Neutrophil (primary cell): Measurements from ENCODE around the gene CREBBP.

Experiments
- H3K27ac ChIP-seq: fragments of 200-600 bp; sonication (generic); 2 replicates; pipeline ENCODE4 v1.5.1; 2016; ENCODE audit warnings: mild to moderate bottlenecking, moderate library complexity
- H3K27me3 ChIP-seq: fragments of 200-600 bp; sonication (generic); 2 replicates; pipeline ENCODE4 v1.6.0; 2016; ENCODE audit warnings: mild to moderate bottlenecking
- H3K36me3 ChIP-seq: fragments of 200-600 bp; sonication (generic); 2 replicates; pipeline ENCODE4 v1.5.1; 2017
- H3K4me1 ChIP-seq, 2 experiments: fragments of 200-600 bp in 1 of 2; sonication (generic) in 1 of 2; 1 replicate in 1 of 2; 2 replicates in 1 of 2; pipeline versions ENCODE4 v1.5.1 to v1.6.1; 2013 to 2016; ENCODE audit warnings: low read depth in 1 of 2, low read length in 1 of 2, mild to moderate bottlenecking in 1 of 2, moderate library complexity in 1 of 2; ENCODE audit not compliant: control insufficient read depth in 1 of 2, insufficient read depth in 1 of 2
- H3K4me3 ChIP-seq, 2 experiments: fragments of 200-600 bp in 1 of 2; sonication (generic) in 1 of 2; 1 replicate in 1 of 2; 2 replicates in 1 of 2; pipeline ENCODE4 v1.5.1; 2013 to 2016; ENCODE audit warnings: low read depth in 1 of 2, low read length in 1 of 2, mild to moderate bottlenecking in 1 of 2, moderate library complexity in 1 of 2
- H3K9me3 ChIP-seq: fragments of 200-600 bp; sonication (generic); 2 replicates; pipeline ENCODE4 v1.5.1; 2016
- TF ChIP-seq, protein P1 (sequence below): fragments of 200-600 bp; sonication (generic); IDR thresholded peaks from 2 replicates; pipeline ENCODE4 v1.5.1; 2016; ENCODE audit warnings: antibody characterized with exemption

CREBBP gene

GRCh38 chr16:3690470-3690928, 190.0 kb downstream of the CREBBP start:
- Histone ChIP-seq H3K4me1 (peaks cover 6 to 7% of the 10 kb centered on the region in 2 experiments), H3K27me3 (no peaks in the 10 kb centered on the region), H3K4me3 (no peak overlapping the region), H3K27ac (no peak overlapping the region), H3K9me3 (no peaks in the 10 kb centered on the region), H3K36me3 (no peaks in the 10 kb centered on the region)
- TF ChIP-seq, protein P1, sequence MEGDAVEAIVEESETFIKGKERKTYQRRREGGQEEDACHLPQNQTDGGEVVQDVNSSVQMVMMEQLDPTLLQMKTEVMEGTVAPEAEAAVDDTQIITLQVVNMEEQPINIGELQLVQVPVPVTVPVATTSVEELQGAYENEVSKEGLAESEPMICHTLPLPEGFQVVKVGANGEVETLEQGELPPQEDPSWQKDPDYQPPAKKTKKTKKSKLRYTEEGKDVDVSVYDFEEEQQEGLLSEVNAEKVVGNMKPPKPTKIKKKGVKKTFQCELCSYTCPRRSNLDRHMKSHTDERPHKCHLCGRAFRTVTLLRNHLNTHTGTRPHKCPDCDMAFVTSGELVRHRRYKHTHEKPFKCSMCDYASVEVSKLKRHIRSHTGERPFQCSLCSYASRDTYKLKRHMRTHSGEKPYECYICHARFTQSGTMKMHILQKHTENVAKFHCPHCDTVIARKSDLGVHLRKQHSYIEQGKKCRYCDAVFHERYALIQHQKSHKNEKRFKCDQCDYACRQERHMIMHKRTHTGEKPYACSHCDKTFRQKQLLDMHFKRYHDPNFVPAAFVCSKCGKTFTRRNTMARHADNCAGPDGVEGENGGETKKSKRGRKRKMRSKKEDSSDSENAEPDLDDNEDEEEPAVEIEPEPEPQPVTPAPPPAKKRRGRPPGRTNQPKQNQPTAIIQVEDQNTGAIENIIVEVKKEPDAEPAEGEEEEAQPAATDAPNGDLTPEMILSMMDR: peak; percentile 91

DNA sequence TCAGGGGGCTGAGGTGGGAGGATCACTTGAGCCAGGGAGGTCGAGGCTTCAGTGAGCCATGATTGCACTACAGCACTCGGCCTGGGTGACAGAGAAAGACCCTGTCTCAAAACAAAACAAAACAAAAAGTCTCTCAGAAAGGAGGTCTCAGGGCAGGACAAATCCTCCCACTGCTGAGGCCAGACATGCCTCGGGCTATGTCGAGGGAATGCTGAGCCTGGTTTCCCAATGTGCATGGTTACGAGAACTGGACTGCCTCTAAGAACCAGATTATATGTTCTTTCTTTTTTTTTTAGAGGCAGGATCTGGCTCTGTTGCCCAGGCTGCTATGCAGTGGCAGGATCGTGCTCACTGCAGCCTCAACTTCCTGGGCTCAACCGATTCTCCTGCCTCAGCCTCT, 190.8 kb downstream of the CREBBP start:
- no peaks in the 10 kb centered on the region for H3K9me3 ChIP-seq

DNA sequence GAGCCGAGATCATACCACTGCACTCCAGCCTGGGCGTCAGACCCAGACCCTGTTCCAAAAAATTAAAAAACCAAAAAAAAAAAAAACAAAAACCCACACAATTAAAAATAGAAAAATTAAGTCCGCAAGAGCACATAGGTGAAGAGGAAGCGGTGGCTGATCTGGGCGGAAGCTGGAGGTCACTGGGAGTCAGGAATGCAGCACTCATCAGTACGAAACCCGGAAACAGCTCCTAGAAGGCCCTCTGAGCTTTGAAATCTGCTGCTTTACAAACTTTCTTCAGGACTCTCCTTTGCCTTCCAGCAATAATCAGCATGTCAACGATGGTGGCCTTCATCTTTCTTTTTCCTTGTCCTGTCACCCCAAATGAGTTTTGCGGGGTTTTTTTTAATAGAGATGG, 192.7 kb downstream of the CREBBP start:
- TF ChIP-seq, protein P1: no peak
- H3K4me1 ChIP-seq: peaks cover 6 to 7% of the 10 kb centered on the region in 2 experiments
- H3K27ac ChIP-seq: no peak overlapping the region
- no peaks in the 10 kb centered on the region for H3K27me3 ChIP-seq
- H3K4me3 ChIP-seq: no peak overlapping the region
- H3K36me3 ChIP-seq: no peaks in the 10 kb centered on the region
- no peaks in the 10 kb centered on the region for H3K9me3 ChIP-seq

More for the DNA sequence above, 190.8 kb downstream of the CREBBP start:
- TF ChIP-seq, protein P1: no peak
- no peak overlapping the region for H3K4me3 ChIP-seq
- H3K4me1 ChIP-seq: peaks cover 6 to 7% of the 10 kb centered on the region in 2 experiments
- no peak overlapping the region for H3K27ac ChIP-seq
- H3K36me3 ChIP-seq: no peaks in the 10 kb centered on the region
- no peaks in the 10 kb centered on the region for H3K27me3 ChIP-seq

DNA sequence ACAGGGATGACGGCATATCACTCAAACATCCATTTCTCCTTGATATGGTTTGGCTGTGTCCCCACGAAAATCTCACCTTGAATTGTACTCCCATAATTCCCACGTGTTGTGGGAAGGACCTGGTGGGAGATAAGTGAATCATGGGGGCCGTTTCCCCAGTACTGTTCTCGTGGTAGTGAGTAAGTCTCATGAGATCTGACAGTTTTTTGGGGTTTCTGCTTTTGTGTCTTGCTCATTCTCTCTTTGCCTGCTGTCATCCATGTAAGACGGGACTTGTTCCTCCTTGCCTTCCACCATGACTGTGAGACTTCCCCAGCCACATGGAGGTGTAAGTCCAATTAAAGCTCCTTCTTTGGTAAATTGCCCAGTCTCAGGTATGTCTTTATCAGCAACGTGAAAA, 193.5 kb downstream of the CREBBP start:
- Histone ChIP-seq H3K4me3 (no peak overlapping the region), H3K36me3 (no peaks in the 10 kb centered on the region), H3K9me3 (no peaks in the 10 kb centered on the region), H3K4me1 (peaks cover 6 to 7% of the 10 kb centered on the region in 2 experiments), H3K27me3 (no peaks in the 10 kb centered on the region), H3K27ac (no peak overlapping the region)
- TF ChIP-seq, protein P1: no peak

DNA sequence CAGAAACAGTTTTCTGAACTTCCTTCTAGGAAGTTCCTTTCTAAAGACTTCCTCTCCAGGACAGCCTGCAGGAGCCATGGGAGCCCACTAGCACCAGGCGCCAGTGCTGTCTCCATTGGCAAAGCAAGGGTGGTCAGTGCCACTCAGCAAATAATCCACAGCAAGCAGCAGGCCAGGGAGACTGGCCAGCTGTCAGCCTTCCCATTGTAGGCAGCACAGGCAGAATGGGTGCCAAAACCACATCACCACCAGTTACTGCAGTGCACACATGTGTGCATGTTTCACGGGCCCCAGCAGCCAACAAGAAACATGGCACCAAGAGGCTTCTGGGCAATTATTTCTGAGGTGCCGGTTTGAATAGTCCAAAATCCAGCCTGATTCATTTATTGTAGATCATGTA, 199.3 kb downstream of the CREBBP start:
- no peaks in the 10 kb centered on the region for H3K27me3 ChIP-seq
- H3K27ac ChIP-seq: no peak overlapping the region
- no peaks in the 10 kb centered on the region for H3K4me1 ChIP-seq
- H3K4me3 ChIP-seq: no peak overlapping the region
- TF ChIP-seq, protein P1: no peak
- H3K36me3 ChIP-seq: peaks cover 6% of the 10 kb centered on the region
- no peaks in the 10 kb centered on the region for H3K9me3 ChIP-seq

DNA sequence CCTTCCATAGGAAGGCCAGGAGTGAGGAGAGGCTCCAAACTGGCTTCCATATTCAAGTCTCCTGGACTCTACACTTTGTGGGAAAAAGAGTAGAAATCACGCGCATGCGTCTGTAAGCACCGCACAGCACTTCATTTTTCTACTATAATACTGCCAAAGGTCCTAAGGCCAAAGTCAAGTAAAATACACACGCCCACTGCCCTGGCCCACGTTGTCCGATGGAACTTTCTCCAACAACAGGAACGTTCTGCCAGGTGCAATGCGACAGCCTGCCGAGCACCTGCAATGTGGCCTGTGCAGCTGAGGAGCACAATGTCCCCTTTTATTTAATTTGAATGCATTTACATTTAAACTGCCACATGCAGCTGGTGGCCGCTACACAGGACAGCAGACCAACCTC, 202.5 kb downstream of the CREBBP start:
- TF ChIP-seq, protein P1: no peak
- no peaks in the 10 kb centered on the region for H3K4me1 ChIP-seq
- H3K9me3 ChIP-seq: no peaks in the 10 kb centered on the region
- H3K4me3 ChIP-seq: no peak overlapping the region
- no peaks in the 10 kb centered on the region for H3K27me3 ChIP-seq
- peaks cover 6% of the 10 kb centered on the region for H3K36me3 ChIP-seq
- no peak overlapping the region for H3K27ac ChIP-seq
